ENCODE results near the gene CNGA3.

The CNGA3 gene

DNA sequence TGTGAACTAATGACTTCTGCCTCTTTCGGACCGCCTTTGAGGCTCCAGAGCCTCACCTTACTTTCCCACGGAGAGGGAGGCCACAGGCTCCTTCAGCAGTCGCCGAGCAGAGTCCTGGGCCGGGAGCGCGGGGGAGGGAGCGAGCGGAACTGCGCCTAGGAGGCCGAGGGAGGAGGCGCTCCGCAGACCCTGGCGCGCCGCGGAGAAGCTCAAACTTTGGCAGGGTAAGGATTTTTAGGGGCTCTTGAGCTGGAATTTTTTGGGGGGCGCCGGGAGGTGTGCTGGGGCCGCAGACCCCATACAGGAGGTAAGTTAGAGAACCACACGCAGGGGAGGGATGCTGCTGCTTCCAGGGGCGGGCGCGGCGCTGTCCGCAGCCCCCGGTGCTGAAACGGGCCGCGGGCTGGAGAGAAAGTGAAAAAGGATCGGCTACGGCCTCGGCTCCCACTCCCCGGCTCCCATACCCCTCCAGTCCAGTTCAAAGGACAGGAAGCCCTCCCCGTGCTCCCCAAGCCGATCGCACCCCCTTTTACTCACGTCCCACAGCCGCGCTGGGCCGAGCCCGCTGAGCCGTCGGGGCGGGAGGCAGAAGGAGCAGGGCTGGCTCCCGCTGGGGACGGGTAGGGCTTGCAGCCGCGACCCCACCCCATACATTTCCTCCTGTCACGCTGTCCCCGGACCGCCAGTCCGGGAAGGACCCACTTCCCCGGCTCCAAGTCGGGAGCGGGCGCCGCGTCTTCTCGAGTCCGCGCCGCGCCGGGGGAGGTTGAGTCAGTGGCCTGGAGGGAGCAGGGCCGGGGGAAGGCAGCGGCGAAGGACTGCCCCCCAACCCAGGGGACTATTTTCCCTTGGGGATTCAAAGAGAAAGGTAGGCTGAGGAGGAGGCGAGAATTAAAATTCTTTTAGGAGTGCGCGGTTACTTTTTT is at the start of gene CNGA3:
CNGA3 (plus strand) TSS at position 146 of the 926 bp plus-strand sequence. CDS start 23,520 bp downstream, outside the sequence.
- no peak within 1 kb of the TSS for H3K27ac ChIP-seq
- H3K4me3 ChIP-seq (ENCODE audit: low read depth, low read length), result peak within 1 kb of the TSS; percentile 30
- no peaks in the 10 kb centered on the region for H3K36me3 ChIP-seq (replicated peaks)
- H3K27me3 ChIP-seq (replicated peaks), result peaks cover 44% of the 10 kb centered on the region
- in situ Hi-C loops (cut with HindIII; ENCODE audit: low pct_ligation_motif_present, low sequenced_read_pairs), result no loop called here
- TF ChIP-seq, protein P1, sequence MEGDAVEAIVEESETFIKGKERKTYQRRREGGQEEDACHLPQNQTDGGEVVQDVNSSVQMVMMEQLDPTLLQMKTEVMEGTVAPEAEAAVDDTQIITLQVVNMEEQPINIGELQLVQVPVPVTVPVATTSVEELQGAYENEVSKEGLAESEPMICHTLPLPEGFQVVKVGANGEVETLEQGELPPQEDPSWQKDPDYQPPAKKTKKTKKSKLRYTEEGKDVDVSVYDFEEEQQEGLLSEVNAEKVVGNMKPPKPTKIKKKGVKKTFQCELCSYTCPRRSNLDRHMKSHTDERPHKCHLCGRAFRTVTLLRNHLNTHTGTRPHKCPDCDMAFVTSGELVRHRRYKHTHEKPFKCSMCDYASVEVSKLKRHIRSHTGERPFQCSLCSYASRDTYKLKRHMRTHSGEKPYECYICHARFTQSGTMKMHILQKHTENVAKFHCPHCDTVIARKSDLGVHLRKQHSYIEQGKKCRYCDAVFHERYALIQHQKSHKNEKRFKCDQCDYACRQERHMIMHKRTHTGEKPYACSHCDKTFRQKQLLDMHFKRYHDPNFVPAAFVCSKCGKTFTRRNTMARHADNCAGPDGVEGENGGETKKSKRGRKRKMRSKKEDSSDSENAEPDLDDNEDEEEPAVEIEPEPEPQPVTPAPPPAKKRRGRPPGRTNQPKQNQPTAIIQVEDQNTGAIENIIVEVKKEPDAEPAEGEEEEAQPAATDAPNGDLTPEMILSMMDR (IDR thresholded peaks at IDR 0.05; ENCODE audit: low read depth, low read length, missing control alignments), result peak; percentile 11
- DNase-seq, result no peak

DNA sequence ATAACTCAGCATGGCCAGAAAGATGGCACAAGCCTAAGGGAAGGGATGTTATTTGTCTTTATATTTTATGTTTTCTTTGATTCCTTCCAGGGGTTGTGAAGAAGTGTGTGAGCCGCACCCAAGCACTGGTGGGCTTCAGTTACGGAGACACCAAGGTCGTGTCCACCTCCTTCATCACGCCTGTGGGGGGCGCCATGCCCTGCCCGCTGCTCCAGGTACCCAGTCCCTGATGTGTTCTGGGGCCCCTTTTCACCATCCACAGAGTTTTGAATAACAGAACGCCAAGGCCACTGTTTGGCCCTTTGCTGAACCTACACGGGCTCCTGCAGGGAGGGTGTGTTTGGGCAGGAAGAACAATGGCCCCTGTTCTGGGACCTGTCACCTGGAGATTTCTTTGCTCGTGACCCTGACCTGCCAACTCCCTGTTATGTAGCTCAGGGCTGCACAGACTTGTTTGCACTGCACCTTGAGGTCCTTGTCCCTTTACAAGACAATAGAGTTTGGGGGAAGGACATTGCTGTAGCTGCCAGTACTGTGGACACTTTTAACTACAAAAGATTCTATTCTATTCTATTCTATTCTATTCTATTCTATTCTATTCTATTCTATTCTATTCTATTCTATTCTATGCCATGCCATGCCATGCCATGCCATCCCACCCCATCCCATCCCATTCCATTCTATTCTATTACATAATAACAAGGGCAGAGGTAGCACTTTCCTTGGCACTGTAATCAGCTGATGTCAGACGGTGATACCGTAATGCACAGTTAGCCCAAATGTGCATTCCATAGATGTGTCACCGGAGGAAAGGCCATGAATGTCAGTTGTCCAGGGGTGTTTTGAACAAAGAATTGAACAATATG is 48.2 kb upstream of the CNGA3 start:
- Histone ChIP-seq H3K27me3 (replicated peaks) (no peaks in the 10 kb centered on the region), H3K4me3 (ENCODE audit: low read depth, low read length) (no peak overlapping the region), H3K27ac (no peak overlapping the region), H3K36me3 (replicated peaks) (no peaks in the 10 kb centered on the region)
- TF ChIP-seq, protein P1 (IDR thresholded peaks at IDR 0.05; ENCODE audit: low read depth, low read length, missing control alignments), result no peak
- in situ Hi-C loops (cut with HindIII; ENCODE audit: low pct_ligation_motif_present, low sequenced_read_pairs), result no loop called here
- DNase-seq, result no peak

DNA sequence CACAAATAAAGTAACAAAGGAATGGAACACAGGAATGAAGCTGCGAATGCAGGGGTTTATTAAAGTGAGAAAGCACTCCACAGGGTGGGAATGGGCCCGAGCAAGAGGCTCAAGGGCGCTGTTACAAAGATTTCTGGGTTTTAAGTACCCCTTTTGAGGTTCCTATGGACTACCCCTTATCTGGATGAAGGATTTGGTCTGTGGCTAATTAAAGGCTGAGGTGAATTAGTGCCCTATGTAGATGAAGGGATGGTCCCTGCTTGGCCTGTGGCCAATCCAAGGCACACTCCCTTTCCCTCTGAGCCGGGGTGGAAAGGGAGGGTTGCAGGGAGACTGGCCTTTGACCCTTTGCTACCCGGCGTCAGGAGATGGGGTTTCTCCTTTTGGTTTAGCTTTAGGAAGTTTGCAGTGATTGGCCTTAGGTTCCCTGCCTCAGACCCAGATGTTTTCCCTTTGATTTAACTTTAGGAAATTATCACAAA is 47.5 kb upstream of the CNGA3 start:
- Histone ChIP-seq H3K4me3 (ENCODE audit: low read depth, low read length) (no peak overlapping the region), H3K27ac (no peak overlapping the region), H3K36me3 (replicated peaks) (no peaks in the 10 kb centered on the region), H3K27me3 (replicated peaks) (no peaks in the 10 kb centered on the region)
- DNase-seq, result no peak
- TF ChIP-seq, protein P1 (IDR thresholded peaks at IDR 0.05; ENCODE audit: low read depth, low read length, missing control alignments), result no peak
- in situ Hi-C loops (cut with HindIII; ENCODE audit: low pct_ligation_motif_present, low sequenced_read_pairs), result no loop called here

DNA sequence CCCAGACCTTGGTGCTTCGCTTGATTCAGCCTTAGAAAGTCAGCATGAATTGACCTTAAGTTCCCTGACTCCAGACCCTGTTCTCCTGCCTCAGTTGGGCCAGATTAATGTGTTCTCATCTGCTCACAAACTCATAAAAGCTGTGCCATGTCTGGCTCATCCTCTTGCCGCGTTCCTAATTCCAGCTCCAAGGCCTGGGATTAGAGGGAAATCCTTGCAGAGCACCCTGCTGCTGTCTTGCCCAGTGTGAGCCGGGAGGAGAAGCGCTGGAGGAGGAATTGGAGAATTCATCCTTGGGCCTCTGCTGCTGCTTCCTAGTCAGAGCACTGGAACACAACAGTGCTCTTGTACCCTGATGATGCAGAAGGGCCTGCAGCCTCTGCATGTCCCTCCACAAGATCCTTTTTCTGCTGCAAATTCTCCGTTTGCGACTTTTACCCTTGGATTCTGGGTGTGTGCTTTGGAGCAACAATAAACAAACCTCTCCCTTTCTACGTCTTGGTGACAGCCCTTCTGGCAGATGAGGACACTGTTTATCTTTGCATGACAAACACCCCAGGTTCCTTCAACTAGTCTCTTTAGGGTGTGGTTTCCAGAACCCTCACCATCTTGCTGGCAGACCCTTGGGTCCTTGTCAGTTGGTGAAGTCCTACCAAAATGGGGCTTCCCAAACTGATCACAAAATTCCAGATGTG is 46.9 kb upstream of the CNGA3 start:
- Histone ChIP-seq H3K27ac (no peak overlapping the region), H3K36me3 (replicated peaks) (no peaks in the 10 kb centered on the region), H3K4me3 (ENCODE audit: low read depth, low read length) (no peak overlapping the region), H3K27me3 (replicated peaks) (no peaks in the 10 kb centered on the region)
- TF ChIP-seq, protein P1 (IDR thresholded peaks at IDR 0.05; ENCODE audit: low read depth, low read length, missing control alignments), result no peak
- no peak for DNase-seq
- in situ Hi-C loops (cut with HindIII; ENCODE audit: low pct_ligation_motif_present, low sequenced_read_pairs), result no loop called here

DNA sequence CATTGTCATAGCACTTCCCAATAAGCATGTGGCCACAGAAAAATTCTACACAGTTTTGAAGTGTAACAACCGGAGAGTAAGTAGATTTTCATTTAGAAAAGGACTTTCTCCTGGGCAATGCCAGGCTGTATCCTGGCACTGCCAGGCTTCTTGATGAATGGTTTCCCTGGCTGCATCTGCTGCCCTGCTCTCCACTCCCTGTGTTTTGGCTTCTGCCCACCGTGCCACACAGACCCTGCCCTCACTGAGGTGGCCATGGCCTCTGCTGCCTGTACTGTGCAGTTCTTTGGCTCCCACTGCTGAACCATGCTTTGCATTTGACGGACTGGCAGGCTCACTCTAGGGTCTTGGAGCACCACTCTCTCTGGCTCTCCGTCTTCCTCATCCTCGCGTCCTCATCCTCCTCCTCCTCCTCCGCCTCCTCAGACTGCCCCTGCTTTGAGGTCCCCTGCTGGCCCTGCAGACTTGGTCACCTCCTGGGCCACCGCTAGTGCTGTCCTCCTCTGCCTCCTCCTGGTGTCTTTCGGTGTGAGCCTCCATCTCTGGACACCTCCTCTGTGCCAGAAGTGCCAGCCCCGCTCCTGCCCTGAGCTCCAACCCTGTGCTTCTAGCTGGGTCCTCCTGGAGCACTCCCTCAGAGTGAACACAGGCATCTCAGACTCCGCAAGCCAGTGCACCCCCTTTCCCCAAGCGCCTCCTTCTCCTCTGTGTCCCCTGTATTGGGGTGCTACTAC is 45.9 kb upstream of the CNGA3 start:
- Histone ChIP-seq H3K27me3 (replicated peaks) (no peaks in the 10 kb centered on the region), H3K27ac (no peak overlapping the region), H3K36me3 (replicated peaks) (no peaks in the 10 kb centered on the region), H3K4me3 (ENCODE audit: low read depth, low read length) (no peak overlapping the region)
- no peak for DNase-seq
- in situ Hi-C loops (cut with HindIII; ENCODE audit: low pct_ligation_motif_present, low sequenced_read_pairs), result no loop called here
- TF ChIP-seq, protein P1 (IDR thresholded peaks at IDR 0.05; ENCODE audit: low read depth, low read length, missing control alignments), result no peak
